ENCODE data around the gene KIF3B.
"Not testable (repeated sequence)": the region's sequence is repeated elsewhere in the genome, so short reads cannot be mapped to it uniquely, and the experiment has no call there.

Gene KIF3B

DNA sequence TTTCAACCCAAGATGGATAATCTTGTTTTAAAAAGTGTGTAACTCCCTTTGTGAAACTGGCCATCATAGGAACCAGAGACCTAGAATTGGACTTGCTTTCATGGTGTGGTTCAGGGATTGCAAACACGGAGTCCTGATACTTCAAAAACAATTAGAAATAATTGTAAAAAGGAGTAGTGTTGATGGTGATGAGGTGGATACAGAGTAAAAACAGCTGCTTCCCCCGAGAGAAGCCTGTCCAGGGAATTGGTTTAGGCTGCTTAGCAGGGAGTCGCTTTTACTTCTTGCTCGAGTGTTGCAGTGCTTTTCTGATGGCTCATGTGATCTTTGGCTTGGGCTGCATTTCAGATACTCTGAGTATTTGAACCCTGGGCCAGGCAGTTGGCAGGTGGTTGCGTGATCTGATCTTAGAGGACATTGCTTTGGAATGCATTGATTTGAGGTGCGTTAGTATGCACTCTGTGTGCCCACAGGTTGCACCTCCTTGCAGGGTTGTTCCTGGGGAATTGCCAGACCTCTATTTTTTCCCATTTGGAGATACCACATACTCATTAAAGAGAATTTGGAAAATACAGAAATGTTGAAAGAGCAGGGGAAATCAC is 19.5 kb downstream of the KIF3B start:
- DNase-seq: no peak

DNA sequence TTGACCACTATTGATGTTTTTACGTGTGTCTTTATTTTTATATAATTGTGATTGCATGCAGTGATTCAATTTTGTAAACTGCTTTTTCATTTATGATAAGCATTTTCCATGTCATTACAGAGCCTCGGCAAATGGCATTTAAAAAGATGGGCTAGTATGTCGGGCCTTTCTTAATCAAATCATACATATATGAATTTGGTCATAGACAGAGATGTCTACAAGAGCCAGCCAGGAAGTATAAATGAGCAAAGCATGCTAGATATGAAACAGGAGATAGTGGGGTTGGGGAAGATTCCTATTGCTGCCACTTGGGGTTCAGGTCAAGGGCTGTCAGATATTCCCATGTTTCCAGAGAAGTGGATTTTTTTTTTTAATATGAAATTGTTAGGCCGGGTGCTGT is 20.0 kb downstream of the KIF3B start:
- DNase-seq: no peak

DNA sequence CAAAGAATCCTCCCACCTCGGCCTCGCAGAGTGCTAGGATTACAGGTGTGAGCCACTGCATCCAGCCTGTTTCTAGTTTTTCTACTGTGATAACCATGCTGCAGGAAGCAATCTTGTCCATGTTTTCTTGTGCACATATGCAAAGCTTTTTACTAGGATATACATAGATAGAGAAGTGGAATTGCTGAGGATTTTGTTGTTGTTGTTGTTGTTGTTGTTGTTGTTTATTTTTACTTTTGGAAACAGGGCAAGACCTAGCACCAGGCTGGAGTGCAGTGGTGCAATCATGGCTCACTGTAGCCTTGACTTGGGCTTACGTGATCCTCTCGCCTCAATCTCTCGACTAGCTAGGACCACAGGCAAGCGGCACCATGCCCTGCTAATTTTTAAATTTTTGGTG is 23.2 kb downstream of the KIF3B start:
- no peak for DNase-seq

DNA sequence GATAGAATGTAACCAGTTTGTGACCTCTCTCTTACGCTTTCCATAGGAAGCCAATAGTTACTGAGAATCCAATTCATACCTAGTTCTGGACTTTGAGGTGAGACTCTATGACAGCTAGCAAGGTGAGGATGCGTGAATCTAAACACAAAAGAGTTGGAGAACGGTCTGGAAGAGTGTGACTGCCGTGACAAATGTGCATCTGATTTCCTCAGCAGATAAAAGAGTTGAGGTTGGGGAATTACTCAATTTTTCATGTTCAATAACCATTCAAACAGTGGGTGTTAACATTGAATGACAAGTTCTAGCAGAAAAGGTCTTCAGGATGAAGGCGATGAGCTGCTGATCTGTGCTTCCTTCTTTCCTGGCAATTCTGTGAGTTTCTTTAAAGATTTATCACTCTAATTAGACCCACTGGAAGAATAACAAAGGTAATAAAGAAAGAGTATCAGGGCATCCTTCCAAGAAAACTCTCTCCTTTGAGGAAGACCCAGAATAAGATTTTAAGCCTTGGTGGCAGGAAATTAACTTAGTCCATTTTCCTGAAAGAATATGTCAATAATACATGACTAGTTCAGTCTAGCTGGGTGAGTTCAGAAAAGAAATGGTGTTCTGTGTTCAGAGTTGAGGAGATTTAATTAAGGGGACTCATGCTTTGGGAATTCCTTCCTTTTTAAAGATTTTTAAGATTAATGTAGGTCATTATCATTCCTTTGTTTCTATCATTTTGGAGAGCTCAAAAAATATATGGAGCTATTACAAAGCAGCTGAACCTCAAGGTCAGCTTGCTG is 24.5 kb downstream of the KIF3B start:
- DNase-seq: no peak

DNA sequence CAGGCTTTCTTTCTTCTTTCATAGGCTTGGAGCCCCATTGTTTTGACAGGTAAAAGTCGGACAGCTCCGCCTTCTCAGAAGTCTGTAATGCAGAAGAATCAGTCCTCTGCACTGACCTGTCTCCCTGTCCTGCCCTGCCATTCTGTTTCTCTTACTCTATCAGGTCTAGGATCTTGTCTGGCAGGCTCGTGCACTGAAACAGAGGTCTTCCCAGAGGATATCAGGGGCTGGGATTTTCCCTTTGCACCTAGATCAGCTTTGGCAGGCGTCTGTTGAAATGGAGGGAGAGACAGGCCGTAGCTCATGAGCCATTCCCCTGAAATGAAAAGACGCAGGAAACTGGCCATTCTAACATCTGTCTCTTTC is 25.0 kb downstream of the KIF3B start:
- no peak for DNase-seq

DNA sequence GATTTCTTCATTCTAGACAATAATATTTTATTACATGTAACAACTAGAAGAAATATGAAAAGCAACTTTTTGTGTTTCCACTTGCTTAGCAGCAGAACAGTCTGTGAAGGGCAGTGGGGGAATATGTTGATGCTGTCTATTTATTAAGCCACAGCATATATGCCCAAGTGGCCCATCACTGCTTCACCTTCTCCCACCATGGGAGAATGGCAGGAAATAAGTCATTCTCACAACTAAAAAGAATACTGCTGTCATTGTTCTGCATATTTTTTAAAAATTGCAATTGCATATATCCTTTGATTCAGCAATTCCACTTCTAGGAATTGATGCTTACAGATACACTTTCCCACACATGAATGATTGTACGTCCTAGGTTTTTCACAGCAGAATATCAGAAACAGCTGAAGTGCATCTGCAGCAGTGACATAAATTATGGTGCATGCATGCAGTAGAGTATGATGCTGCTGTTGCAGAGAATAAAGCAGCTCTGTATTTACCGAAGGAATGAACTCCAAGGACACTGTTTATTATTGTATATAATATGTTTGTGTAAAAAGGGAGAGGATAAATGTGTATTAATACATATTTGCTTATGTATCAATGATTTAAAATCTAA is 26.8 kb downstream of the KIF3B start:
- DNase-seq: no peak

DNA sequence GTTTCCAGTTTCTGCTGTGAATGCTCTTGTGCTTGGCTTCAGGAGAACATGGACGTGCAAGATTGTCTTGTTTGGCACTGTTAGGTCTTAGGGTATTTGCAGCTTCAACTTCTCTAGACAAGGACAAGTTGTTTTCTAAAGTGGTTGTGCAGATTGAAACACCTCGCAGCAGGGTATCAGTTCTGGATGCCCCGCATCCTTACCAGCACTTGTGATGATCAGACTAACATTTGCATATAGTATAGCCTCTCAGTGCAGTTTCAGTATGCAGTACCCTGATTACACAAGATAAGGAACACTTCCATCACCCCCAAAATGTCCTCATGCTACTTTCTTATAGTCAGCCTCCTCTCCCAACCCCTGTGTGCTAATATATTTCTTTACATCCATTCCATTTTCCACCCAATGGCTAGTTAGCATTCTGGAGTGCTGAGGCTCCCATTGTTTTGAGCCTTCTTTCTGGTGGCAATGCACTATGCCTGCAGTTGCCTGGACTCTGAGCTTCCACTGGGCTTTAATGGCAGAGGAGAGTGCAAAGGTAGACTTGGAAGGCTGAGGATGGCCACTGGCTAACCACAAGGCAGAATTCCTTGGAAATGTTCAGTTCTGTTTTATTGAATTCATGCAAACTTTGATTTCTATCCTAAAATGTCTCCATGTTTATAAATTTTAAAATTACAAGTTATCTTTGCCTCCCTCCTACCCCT is 35.4 kb downstream of the KIF3B start:
- DNase-seq: no peak

DNA sequence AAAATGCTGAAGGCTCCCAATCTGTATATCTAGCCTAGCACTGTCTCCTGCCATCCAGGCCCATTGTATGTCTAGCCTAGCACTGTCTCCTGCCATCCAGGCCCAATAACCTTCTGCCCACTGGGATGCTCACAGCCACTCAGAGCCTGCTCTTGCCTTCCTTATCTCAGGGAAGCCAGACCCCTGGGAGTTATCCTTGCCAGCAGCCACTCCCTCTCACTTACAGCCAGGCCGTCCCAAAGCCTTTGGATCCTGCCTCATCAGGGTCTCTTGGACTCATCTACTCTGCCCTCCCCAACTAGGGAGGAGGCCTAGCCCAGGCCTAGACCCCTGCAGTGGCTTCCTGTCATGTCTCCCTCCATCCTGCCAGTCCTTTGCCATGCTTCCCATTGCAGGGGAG is 37.3 kb downstream of the KIF3B start:
- DNase-seq: no peak

DNA sequence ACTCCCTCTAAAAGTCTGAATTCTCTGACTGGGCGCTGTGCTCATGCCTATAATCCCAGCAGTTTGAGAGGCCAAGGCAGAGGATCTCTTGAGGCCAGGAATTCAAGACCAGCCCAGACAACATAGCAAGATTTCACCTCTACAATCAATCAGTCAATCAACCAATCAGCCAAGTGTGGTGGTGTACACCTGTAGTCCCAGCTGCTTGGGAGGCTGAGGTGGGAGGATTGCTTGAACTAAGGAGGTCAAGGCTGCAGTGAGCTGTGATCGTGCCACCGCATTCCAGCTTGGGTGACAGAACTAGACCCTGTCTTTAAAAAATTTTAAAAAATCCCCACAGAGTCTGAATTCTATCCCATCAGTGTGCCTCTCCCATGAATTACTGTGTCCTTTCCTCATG is 37.9 kb downstream of the KIF3B start:
- DNase-seq: peak; percentile 7

DNA sequence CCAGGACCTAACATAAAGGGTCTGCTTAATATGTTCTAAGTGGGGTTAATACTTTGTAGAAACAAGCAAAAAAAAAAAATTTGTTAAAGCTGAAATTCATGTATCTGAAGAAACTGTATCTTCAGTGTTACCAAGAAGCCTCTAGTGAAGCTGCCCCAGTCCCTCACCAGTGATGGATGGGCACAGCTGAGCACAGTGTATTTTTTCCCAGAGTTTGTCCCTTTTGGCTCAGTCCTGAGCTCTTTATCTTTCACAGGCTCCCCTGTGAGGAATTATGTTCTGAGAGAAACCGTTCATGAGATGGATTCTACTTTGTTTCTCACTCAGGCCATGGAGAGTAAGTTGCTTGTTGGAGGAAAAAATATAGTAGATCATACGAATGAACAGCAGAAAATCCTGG is 38.4 kb downstream of the KIF3B start:
- no peak for DNase-seq

DNA sequence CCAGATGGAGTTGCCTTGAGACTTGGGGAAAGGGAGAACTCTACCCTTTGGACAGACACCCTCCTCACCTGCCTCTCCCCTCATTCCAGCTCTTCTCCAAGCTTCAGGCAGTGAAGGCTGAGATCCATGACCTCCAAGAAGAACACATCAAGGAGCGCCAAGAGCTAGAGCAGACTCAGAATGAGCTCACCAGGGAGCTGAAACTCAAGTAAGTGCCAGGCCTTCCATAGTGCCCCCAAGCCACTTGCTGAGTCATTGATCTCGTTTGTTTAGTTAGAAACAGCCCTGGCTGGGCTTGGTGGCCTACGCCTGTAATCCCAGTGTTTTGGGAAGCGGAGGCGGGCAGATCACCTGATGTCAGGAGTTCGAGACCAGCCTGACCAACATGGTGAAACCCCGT is 39.2 kb downstream of the KIF3B start:
- DNase-seq: no peak

DNA sequence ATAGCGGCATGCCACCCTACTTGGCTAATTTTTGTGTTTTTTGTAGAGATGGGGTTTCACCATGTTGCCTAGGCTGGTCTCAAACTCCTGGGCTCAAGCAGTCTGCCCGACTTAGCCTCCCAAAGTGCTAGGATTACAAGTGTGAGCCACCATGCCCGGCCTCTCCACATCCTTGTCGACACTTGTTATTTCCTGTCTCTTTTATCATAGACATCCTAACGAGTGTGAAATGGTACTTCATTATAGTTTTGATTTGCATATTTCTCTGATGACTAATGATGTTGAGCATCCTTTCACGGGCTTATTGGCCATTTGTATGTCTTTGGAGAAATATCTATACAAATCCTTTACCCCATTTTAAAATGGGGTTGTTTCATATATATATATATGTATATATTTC is 41.6 kb downstream of the KIF3B start:
- DNase-seq: no peak

DNA sequence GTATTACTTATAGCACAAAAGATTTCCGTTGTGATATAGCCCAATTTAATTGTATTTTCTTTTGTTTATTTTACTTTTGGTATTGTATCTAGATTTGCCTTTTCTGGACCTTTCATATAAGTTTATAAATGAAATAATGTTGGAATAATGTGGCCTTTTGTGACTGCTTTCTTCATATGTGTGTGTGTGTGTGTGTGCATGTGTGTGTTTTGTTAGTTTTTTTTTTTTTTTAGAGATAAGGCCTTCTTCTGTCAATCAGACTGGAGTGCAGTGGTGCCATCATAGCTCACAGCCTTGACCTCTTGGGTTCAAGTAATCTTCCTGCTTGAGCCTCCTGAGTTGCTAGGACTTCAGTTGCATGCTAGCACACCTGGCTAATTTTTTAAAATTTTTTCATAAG is 42.9 kb downstream of the KIF3B start:
- no peak for DNase-seq

DNA sequence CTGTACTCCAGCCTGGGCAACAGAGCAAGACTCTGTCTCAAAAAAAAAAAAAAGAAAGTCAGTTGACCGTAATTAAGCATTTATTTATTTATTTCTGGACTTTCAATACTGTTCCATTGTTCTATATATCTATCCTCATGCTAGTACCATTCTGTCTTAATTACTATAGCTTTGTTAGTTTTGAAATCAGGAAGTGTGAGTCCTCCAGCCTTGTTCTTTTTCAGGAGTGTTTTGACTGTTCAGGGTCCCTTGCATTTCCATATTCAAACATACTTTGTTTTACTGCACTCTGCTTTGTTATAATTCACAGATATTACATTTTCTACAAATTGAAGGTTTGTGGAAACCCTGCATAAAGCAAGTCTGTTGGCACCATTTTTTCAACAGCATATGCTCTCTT is 43.9 kb downstream of the KIF3B start:
- DNase-seq: no peak

DNA sequence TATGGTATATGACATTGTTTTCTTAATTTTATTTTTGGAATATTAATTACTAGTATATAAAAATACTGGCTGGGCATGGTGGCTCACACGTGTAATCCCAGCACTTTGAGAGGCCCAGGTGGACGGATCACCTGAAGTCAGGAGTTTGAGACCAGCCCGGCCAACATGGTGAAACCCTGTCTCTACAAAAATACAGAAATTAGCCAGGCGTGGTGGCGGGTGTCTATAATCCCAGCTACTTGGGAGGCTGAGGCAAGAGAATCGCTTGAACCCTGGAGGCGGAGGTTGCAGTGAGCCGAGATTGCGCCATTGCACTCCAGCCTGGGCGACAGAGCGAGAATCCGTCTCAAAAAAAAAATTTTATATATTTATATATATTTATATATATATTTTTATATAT is 44.8 kb downstream of the KIF3B start:
- not testable (repeated sequence) for DNase-seq

DNA sequence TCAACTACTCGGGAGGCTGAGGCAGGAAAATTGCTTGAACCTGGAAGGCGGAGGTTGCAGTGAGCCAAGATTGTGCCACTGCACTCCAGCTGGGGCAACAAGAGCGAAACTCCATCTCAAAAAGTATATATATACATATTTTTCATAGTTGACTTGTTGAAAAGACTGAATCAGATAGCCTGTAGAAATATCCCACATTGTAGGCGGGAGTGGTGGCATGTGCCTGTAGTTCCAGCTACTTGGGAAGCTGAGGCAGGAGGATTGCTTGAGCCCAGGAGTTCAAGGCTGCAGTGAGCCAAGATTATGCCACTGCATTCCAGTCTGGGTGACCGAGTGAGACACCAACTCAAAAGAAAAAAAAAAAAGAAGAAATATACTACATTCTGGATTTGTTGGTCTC is 46.3 kb downstream of the KIF3B start:
- not testable (repeated sequence) for DNase-seq

DNA sequence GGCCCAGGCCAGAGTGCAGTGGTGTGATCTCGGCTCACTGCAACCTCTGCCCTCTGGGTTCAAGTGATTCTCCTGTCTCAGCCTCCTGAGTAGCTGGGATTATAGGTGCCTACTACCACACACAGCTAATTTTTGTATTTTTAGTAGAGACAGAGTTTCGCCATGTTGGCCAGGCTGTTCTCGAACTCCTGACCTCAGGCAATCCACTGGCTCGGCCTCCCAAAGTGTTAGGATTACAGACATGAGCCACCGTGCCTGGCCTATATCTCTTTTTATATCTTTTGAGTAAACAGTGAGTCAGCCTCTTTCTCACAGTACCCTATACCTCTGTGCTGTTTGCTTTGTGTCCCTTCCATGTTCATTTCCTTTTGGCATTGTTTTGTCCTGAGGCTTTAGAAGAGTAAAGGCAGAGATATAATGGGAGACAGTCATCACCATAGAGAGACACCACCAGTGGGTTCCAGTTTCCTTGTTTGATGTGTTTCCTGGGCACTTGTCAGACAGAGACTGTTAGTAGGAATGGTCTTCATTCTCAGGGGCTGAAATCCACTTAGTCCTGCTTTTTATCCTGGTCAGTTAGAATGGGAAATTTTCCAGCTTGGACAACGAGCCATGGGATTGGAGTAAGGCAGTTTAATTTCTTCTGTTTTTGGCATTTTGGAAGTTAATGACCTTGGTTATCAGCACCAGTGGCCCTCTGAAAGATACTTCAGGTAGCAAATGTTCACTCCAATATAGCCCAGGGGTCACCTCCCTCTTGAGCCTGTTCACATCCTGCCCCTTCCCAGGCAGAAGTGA is 48.5 kb downstream of the KIF3B start:
- DNase-seq: no peak

DNA sequence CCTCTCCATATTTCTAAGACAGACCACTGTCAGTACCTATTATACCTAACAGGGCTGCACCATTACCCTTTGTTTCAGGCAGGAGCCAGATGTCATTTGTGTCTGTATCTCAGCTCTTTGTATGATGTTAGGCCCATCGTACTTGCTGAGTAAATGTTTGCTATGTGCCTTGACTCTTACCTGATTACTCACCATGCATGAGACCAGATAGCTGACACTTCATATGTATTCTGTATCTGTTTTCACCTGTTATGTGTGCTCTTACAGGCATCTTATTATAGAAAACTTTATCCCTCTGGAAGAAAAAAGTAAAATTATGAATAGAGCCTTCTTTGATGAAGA is 49.0 kb downstream of the KIF3B start:
- no peak for DNase-seq

DNA sequence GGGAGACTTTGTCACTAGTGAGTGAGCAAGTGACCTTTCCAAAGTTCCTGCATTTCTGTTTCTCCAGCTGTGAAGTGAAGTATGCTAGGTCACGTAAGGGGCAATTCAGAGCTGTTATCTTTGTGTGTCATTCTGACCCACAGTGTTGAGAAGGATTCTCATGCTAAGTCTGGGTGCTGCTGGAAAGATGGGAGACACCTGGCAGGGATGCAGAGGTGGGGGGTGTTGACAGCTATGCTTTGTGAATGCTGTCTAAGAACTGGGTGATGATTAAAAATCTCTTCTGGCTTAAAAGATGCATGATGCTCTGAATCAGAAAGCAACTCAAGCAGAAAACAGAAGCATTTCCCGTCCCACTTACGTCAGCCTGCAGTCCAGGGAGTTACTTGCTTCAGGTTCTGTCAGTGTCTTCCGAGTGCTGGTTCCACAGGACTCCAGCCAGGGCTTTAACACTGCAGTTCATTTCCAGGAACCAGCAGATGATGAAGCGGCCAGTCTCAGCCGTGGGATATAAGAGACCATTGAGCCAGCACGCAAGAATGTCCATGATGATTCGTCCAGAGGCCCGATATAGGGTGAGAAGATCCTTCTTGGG is 49.7 kb downstream of the KIF3B start:
- no peak for DNase-seq

DNA sequence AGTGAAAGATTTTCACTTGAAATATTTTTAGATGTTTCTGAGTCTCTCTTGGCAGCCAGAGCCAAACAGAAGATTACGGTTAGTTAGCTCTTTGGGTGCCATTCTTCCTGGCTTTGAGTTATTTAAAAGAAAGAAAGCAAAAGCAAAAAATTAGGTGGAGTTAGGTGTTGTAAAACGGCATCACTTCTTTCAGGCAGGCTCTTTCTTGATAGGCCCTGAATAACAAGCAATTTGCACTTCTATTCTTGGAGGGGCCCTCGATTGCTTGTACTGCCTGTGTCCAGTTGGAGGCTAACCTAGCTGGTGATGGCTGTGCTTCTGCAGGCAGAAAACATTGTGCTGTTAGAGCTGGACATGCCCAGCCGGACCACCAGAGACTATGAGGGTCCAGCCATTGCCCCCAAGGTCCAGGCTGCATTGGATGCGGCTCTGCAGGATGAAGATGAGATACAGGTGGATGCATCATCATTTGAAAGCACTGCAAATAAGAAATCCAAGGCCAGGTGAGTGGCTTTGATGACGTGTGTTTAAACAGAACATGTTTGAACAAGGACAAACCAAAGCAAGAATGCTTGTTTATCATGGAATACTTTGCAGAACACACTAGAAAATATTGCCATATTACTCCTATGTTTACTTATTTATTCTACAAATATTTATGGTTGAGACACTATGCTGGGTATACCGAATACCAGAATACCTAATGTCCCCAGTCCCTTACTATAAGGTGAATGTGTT is 52.5 kb downstream of the KIF3B start:
- DNase-seq: no peak

DNA sequence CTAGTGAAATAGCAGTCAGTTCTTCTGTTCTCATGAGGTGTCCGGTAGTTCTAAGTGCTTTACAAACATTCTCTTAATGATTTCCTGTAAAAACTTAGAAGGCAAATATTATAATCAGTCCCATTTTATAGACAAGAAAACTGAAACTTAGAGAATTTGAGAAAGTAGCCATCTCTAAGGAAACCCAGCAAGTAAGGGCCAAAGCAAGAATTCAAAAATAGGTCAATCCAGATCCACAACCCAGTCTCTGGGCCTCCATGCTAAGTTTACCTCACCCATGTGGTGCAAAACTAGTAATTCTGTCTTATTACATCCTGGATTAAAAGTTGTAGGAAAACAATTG is 53.1 kb downstream of the KIF3B start:
- no peak for DNase-seq

DNA sequence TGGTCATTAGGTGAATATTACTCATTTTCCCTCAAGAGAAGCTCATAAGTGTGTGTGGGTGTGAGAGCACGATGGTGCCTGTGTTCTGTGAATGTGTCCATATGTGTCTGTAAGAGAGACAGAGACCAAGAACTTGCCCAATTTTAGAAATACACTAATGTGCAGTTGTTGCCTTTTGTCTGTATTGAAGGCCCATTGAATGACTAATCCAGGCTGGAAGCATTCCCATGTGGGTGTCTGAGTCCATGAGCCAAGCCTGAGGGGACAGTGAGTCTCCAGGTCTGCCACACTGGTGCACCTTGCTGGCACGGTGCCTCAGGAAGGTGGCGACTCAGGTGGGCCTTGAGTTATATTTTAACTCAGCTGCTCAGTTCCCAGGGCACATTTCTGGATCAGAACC is 55.2 kb downstream of the KIF3B start:
- no peak for DNase-seq

Measured in NCI-H524 treated with DMSO at 0.1 percent for 48 hours (cell line).